Mucosa of descending colon (tissue), 3 donors: ENCODE data around the gene LRP1. TPM values are rescaled to one million over a fixed set of nuclear protein-coding genes. Genes with fewer than 3 reads are reported as not detected.

ENCODE experiments used
- ATAC-seq: fragments of 200-7000 bp; cut with Tn5 transposase; one replicate; pipeline ENCODE4 v1.9.1; 2020; ENCODE audit warnings: mild to moderate bottlenecking, moderate library complexity
- DNase-seq, 3 donors: peaks; one replicate each; pipeline ENCODE4 v3.0.0-alpha.2; 2020
- H3K36me3 ChIP-seq: fragments of 200-600 bp; one replicate; pipeline ENCODE4 v1.8.0; 2021; ENCODE audit warnings: low read depth, mild to moderate bottlenecking
- H3K4me1 ChIP-seq: fragments of 200-600 bp; one replicate; pipeline ENCODE4 v1.8.0; 2021; ENCODE audit warnings: low read depth, mild to moderate bottlenecking
- H3K4me3 ChIP-seq: fragments of 200-600 bp; one replicate; pipeline ENCODE4 v1.8.0; 2021; ENCODE audit warnings: mild to moderate bottlenecking
- H3K9me3 ChIP-seq: fragments of 200-600 bp; one replicate; pipeline ENCODE4 v1.8.0; 2021; ENCODE audit warnings: mild to moderate bottlenecking
- CTCF ChIP-seq: fragments of 200-600 bp; IDR thresholded peaks from one replicate; pipeline ENCODE4 v1.8.0; 2022; ENCODE audit warnings: antibody characterized with exemption, mild to moderate bottlenecking
- intact Hi-C, 2 donors: fragments of 100-400 bp; cut with DNase I in 1 of 2; cut with micrococcal nuclease in 1 of 2; formaldehyde crosslinking; loops; one replicate each; pipeline versions ENCODE4 v1.11.0 to v1.11.1; 2022; cut with DNase I, micrococcal nuclease
- total RNA-seq, 3 donors: library from RNA; stranded (reverse); fragmentation: NEBNext Ultra II Directional in 2 of 3; extraction: Animal tissue kit (Norgen Biotek cat#: 25700) in 2 of 3; gene quantifications; one replicate each; pipeline versions ENCODE4 v1.2.1 to v1.2.4, GENCODE V29; 2021 to 2023
- donor health status: DM: no; HTN: no; CAD: no; lungs with moderate emphysema.
- donor health status: DM: no; HTN: no; CAD: no.
- donor health status: DM: no; HTN: yes; CAD: no.

LRP1 gene
- total RNA-seq, 3 donors from 2014 or later, result 128 to 223 (median 148) TPM

DNA sequence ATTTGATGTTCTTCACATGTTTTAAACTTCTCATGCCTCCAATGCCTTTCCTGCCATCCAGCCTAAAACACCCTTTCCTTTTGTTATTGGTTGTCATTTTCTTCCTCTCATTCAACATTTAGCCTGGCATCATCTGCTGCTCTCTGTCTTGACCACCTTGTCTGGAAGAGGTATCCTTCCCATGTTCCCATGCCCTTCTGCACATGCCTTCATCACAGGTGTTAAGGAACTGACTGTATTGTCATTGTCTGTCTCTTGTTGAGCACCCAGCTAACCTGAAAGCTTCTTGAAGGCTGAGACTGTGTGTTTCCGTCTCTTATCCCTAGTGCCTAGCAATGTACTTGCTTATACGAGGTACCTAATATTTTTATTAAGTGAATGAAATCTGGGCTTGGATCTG, 4.5 kb upstream of the LRP1 start:
- Histone ChIP-seq H3K4me3 (no peak overlapping the region), H3K9me3 (no peaks in the 10 kb centered on the region), H3K36me3 (no peaks in the 10 kb centered on the region), H3K4me1 (peaks cover 10% of the 10 kb centered on the region)
- intact Hi-C loops, result loop anchor here (5.0 kb wide), 2 partner anchors 53 to 58 kb away; no protein-coding TSS in a partner anchor
- no peak for DNase-seq
- ATAC-seq, result no peak
- no peak for TF ChIP-seq CTCF

DNA sequence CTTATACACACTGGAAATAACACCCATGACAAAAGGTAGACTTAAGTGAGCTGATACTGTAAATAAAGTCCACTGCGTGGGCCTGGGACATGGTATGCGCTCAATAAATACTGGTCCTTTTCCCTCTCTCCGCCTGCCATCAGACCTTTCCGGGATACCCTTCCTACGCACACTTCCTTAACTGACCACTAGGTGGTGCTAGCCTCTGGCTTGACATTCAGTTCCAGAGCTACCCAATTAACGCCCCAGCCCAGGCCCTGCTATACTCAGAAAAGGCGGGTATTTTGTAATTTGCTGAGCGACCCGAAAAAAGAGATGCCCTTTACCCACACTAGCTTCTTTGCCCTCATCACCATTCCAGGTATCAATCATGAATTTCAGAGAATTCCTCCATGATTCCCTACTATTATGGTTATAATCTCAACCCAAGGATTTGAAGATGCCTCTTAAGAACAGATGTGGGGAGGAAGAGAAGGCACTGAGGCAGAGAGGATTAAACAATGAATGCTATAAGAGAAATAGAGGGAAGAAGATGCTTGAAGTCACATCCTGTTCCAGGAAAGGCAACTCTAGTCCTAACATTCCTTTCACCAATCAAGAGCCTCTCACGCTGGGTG, 3.9 kb upstream of the LRP1 start:
- Histone ChIP-seq H3K36me3 (no peaks in the 10 kb centered on the region), H3K4me1 (peaks cover 10% of the 10 kb centered on the region), H3K9me3 (no peaks in the 10 kb centered on the region), H3K4me3 (no peak overlapping the region)
- peak; percentile 93 for TF ChIP-seq CTCF
- ATAC-seq (peak; percentile 54), DNase-seq (peak in 1 of 3 donors; percentile 91)
- intact Hi-C loops, result loop anchor here (5.0 kb wide), 2 partner anchors 53 to 58 kb away; no protein-coding TSS in a partner anchor

- H3K36me3 ChIP-seq, result no peaks in the 10 kb centered on the region
- no peak overlapping the region for H3K4me3 ChIP-seq
- H3K4me1 ChIP-seq, result peaks cover 12% of the 10 kb centered on the region
- TF ChIP-seq CTCF, result no peak
- intact Hi-C loops, result no loop called here
- no peak for ATAC-seq
- no peaks in the 10 kb centered on the region for H3K9me3 ChIP-seq
- no peak for DNase-seq
Measured at GRCh38 chr12:57126061-57126460, 2.2 kb upstream of the LRP1 start.

DNA sequence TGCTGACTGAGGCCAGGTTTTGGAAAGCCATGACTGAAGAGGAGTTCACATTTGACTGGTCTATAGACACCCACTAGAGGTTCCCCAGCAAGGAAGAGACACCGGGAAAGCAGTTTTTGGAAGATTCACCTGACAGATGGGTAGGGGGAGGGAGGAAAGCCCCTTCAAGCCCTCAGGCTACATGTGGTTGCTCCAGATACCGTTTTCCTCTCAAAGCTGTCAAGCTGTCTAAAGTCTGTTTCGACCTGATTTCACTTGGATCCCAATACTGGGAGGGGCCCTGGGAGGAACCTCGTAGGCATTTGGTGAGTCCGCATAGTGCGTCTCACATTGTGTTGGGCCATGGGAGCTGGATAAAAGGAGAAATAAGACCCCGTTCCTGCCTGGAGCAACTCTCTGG, 1.7 kb upstream of the LRP1 start:
- no peak for TF ChIP-seq CTCF
- Histone ChIP-seq H3K4me1 (peaks cover 12% of the 10 kb centered on the region), H3K4me3 (no peak overlapping the region), H3K9me3 (no peaks in the 10 kb centered on the region), H3K36me3 (no peaks in the 10 kb centered on the region)
- intact Hi-C loops, result no loop called here
- ATAC-seq (no peak), DNase-seq (no peak)

DNA sequence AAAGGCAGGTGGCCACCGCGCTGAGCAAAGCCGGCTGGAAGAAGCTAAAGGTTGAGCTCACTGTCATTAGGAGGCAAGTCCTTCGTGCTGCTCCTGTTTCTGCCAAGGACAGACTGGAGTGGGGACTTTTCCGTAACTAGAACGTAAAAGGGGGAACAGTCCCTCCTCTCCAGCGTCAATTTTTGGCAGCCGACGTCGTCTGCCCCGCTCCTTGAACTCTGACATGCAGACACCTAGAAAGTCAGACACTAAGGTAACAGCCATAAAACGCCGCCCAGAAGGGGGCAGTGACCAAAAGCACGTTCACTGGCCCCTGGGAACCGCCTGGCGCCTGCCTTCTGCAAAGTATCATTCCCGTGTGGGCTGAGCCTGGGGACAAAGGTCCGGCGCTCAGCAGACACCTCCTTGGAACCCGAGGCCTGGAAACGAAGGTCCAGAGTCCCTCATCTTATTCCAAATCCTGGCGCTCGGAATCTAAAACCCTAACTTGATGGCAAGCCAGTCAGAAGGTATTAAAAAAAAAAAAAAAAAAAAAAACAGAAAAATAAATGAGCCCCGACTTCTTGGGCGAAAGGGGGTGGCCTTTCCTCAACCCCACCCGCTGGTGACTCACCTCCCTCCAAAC, 1.1 kb upstream of the LRP1 start:
- Histone ChIP-seq H3K4me1 (peaks cover 12% of the 10 kb centered on the region), H3K9me3 (no peaks in the 10 kb centered on the region), H3K4me3 (peak overlapping the region; percentile 63), H3K36me3 (no peaks in the 10 kb centered on the region)
- DNase-seq (peak; percentile 88 to 93 (median 89)), ATAC-seq (peak; percentile 83)
- no peak for TF ChIP-seq CTCF
- intact Hi-C loops, result no loop called here
